Activated CD4-positive, alpha-beta T cell treated with anti-CD3 and anti-CD28 coated beads, Interleukin-2, Interleukin-4, amounts not matched to agents 100 ng/mL and 50 ng/mL, durations not matched to agents 16 hours and 8 hours (primary cell): ENCODE results near the gene EXOC2.
"Not testable (repeated sequence)": the region's sequence is repeated elsewhere in the genome, so short reads cannot be mapped to it uniquely, and the experiment has no call there.

Experiments
- DNase-seq: peaks from one replicate; pipeline ENCODE4 v3.0.0-alpha.2; 2020; ENCODE audit warnings: low spot score

Gene EXOC2

GRCh38 chr6:583635-584034 is 109.3 kb downstream of the EXOC2 start:
- no peak for DNase-seq

- no peak for DNase-seq
These were observed 109.8 kb downstream of the EXOC2 start for GRCh38 chr6:583116-583515.

- DNase-seq, result no peak
These were observed 110.6 kb downstream of the EXOC2 start for GRCh38 chr6:582370-582769.

- DNase-seq, result no peak
These were observed 113.6 kb downstream of the EXOC2 start for GRCh38 chr6:579339-579738.

GRCh38 chr6:572596-573265 is 120.2 kb downstream of the EXOC2 start:
- DNase-seq, result no peak

- no peak for DNase-seq
These were observed 121.0 kb downstream of the EXOC2 start for GRCh38 chr6:571892-572291.

GRCh38 chr6:570825-571224 is 122.1 kb downstream of the EXOC2 start:
- DNase-seq, result peak; percentile 56

- DNase-seq, result peak; percentile 80
These were observed 123.9 kb downstream of the EXOC2 start for GRCh38 chr6:568954-569523.

- DNase-seq, result no peak
These were observed 124.9 kb downstream of the EXOC2 start for GRCh38 chr6:568085-568484.

- DNase-seq, result no peak
These were observed 129.1 kb downstream of the EXOC2 start for GRCh38 chr6:563863-564262.

GRCh38 chr6:562052-562676 is 130.8 kb downstream of the EXOC2 start:
- no peak for DNase-seq

GRCh38 chr6:561335-561734 is 131.6 kb downstream of the EXOC2 start:
- DNase-seq, result not testable (repeated sequence)

GRCh38 chr6:558959-559358 is 134.0 kb downstream of the EXOC2 start:
- peak; percentile 73 for DNase-seq

- DNase-seq, result no peak
These were observed 134.8 kb downstream of the EXOC2 start for GRCh38 chr6:558089-558488.

GRCh38 chr6:551829-552350 is 141.0 kb downstream of the EXOC2 start:
- DNase-seq, result no peak

- peak; percentile 51 for DNase-seq
These were observed 141.5 kb downstream of the EXOC2 start for GRCh38 chr6:551405-551804.

- DNase-seq, result peak; percentile 69
These were observed 143.0 kb downstream of the EXOC2 start for GRCh38 chr6:549906-550305.

GRCh38 chr6:548517-548916 is 144.4 kb downstream of the EXOC2 start:
- peak; percentile 87 for DNase-seq

GRCh38 chr6:548091-548490 is 144.8 kb downstream of the EXOC2 start:
- DNase-seq, result peak; percentile 57

- DNase-seq, result no peak
These were observed 152.4 kb downstream of the EXOC2 start for GRCh38 chr6:540490-540889.

- no peak for DNase-seq
These were observed 155.8 kb downstream of the EXOC2 start for GRCh38 chr6:537114-537513.

GRCh38 chr6:530425-530824 is 162.5 kb downstream of the EXOC2 start:
- DNase-seq, result no peak

- DNase-seq, result no peak
These were observed 163.9 kb downstream of the EXOC2 start for GRCh38 chr6:528989-529388.
